Measurements from ENCODE around the gene MUC20. TPM values are rescaled to one million over a fixed set of nuclear protein-coding genes. Genes with fewer than 3 reads are reported as not detected.
"Not testable (repeated sequence)": the region's sequence is repeated elsewhere in the genome, so short reads cannot be mapped to it uniquely, and the experiment has no call there.

The MUC20 gene
- total RNA-seq, 1 donor from 2014 or later, result 23.8 TPM

GRCh38 chr3:195727606-195728195, 6.9 kb downstream of the MUC20 start:
- H3K9me3 ChIP-seq, result no peaks in the 10 kb centered on the region
- H3K27ac ChIP-seq, result no peak overlapping the region
- no peak for DNase-seq (ENCODE audit: extremely low spot score in 2 of 2)
- TF ChIP-seq CTCF (IDR thresholded peaks at IDR 0.05) (no peak), POLR2AphosphoS5 (IDR thresholded peaks at IDR 0.05; ENCODE audit: insufficient read depth in 1 of 2, low read depth in 1 of 2) (no peak), POLR2A (IDR thresholded peaks at IDR 0.05) (no peak)
- intact Hi-C loops (cut with DNase I), result no loop called here
- H3K36me3 ChIP-seq, result no peaks in the 10 kb centered on the region
- no peaks in the 10 kb centered on the region for H3K27me3 ChIP-seq
- no peak overlapping the region for H3K4me3 ChIP-seq
- no peaks in the 10 kb centered on the region for H3K4me1 ChIP-seq

GRCh38 chr3:195728789-195729188, 8.0 kb downstream of the MUC20 start:
- H3K27ac ChIP-seq; H3K4me1 ChIP-seq; intact Hi-C loops (cut with DNase I); H3K36me3 ChIP-seq; H3K27me3 ChIP-seq; H3K4me3 ChIP-seq; DNase-seq (ENCODE audit: extremely low spot score in 2 of 2); H3K9me3 ChIP-seq: not testable (repeated sequence)

GRCh38 chr3:195729476-195730251, 8.9 kb downstream of the MUC20 start:
- no peak overlapping the region for H3K27ac ChIP-seq
- no peak overlapping the region for H3K4me3 ChIP-seq
- H3K4me1 ChIP-seq, result no peaks in the 10 kb centered on the region
- no peak for TF ChIP-seq POLR2AphosphoS5 (IDR thresholded peaks at IDR 0.05; ENCODE audit: insufficient read depth in 1 of 2, low read depth in 1 of 2)
- TF ChIP-seq CTCF (IDR thresholded peaks at IDR 0.05), result no peak
- no peak for TF ChIP-seq POLR2A (IDR thresholded peaks at IDR 0.05)
- H3K36me3 ChIP-seq, result peaks cover 0 to 7% of the 10 kb centered on the region in 2 donors
- H3K9me3 ChIP-seq, result no peaks in the 10 kb centered on the region
- H3K27me3 ChIP-seq, result no peaks in the 10 kb centered on the region
- no peak for DNase-seq (ENCODE audit: extremely low spot score in 2 of 2)
- intact Hi-C loops (cut with DNase I), result no loop called here

- no peaks in the 10 kb centered on the region for H3K4me1 ChIP-seq
- intact Hi-C loops (cut with DNase I), result no loop called here
- no peaks in the 10 kb centered on the region for H3K27me3 ChIP-seq
- H3K4me3 ChIP-seq, result no peak overlapping the region
- H3K36me3 ChIP-seq, result peaks cover 0 to 21% of the 10 kb centered on the region in 2 donors
- TF ChIP-seq CTCF (IDR thresholded peaks at IDR 0.05) (no peak), POLR2A (IDR thresholded peaks at IDR 0.05) (no peak), POLR2AphosphoS5 (IDR thresholded peaks at IDR 0.05; ENCODE audit: insufficient read depth in 1 of 2, low read depth in 1 of 2) (no peak)
- no peaks in the 10 kb centered on the region for H3K9me3 ChIP-seq
- H3K27ac ChIP-seq, result no peak overlapping the region
- DNase-seq (ENCODE audit: extremely low spot score in 2 of 2), result no peak
Observed at GRCh38 chr3:195731356-195731905, 10.7 kb downstream of the MUC20 start.

- peaks cover 0 to 26% of the 10 kb centered on the region in 2 donors for H3K36me3 ChIP-seq
- no peaks in the 10 kb centered on the region for H3K27me3 ChIP-seq
- TF ChIP-seq CTCF (IDR thresholded peaks at IDR 0.05), result no peak
- no peak for TF ChIP-seq POLR2AphosphoS5 (IDR thresholded peaks at IDR 0.05; ENCODE audit: insufficient read depth in 1 of 2, low read depth in 1 of 2)
- no peak for TF ChIP-seq POLR2A (IDR thresholded peaks at IDR 0.05)
- no peak overlapping the region for H3K4me3 ChIP-seq
- no peaks in the 10 kb centered on the region for H3K4me1 ChIP-seq
- H3K27ac ChIP-seq, result no peak overlapping the region
- no peak for DNase-seq (ENCODE audit: extremely low spot score in 2 of 2)
- no peaks in the 10 kb centered on the region for H3K9me3 ChIP-seq
- intact Hi-C loops (cut with DNase I), result no loop called here
Observed at GRCh38 chr3:195732940-195733339, 12.2 kb downstream of the MUC20 start.

Measured in vagina (tissue), 2 donors.